Naive thymus-derived CD4-positive, alpha-beta T cell (primary cell): ENCODE data around the gene C1orf52. TPM values are rescaled to one million over a fixed set of nuclear protein-coding genes. Genes with fewer than 3 reads are reported as not detected.

Source experiments
- ATAC-seq: fragments of 150-1000 bp; cut with Tn5 transposase; 2 replicates; pipeline ENCODE4 v1.10.0; 2021; ENCODE audit warnings: mild to moderate bottlenecking, moderate library complexity
- CTCF ChIA-PET: fragments of 350-600 bp; sonication (Branson Sonifier 250); formaldehyde crosslinking; loops from one replicate; lab custom pipeline; 2021; ENCODE audit warnings: antibody characterized with exemption; lab: Charles Lee
- POLR2A ChIA-PET: fragments of 350-600 bp; sonication (Branson Sonifier 250); formaldehyde crosslinking; loops from one replicate; lab custom pipeline; 2021; ENCODE audit warnings: antibody characterized with exemption, inconsistent platforms; lab: Charles Lee
- DNase-seq, 9 donors: peaks; one replicate each; pipeline versions ENCODE4 v3.0.0 to v3.0.0-alpha.2; 2020 to 2022; ENCODE audit warnings: mixed read lengths in 1 of 9
- H3K27ac ChIP-seq: one replicate; pipeline ENCODE4 v1.7.0; 2013; ENCODE audit warnings: mild to moderate bottlenecking, low read depth, low read length, moderate library complexity
- H3K27me3 ChIP-seq, 2 donors: one replicate each; pipeline ENCODE4 v1.7.0; 2013; ENCODE audit warnings: low read length in 2 of 2, mild to moderate bottlenecking in 2 of 2, moderate library complexity in 2 of 2; ENCODE audit not compliant: control insufficient read depth in 2 of 2, insufficient read depth in 2 of 2
- H3K36me3 ChIP-seq, 3 experiments: 1 replicate in 2 of 3; 2 replicates in 1 of 3; pipeline ENCODE4 v1.7.0; 2013; ENCODE audit warnings: low read length in 3 of 3, mild to moderate bottlenecking in 3 of 3, moderate library complexity in 1 of 3; ENCODE audit not compliant: insufficient read depth in 3 of 3, control insufficient read depth in 2 of 3
- H3K4me1 ChIP-seq, 2 donors: one replicate each; pipeline ENCODE4 v1.7.0; 2013; ENCODE audit warnings: low read length in 2 of 2, mild to moderate bottlenecking in 2 of 2, moderate library complexity in 1 of 2; ENCODE audit not compliant: control insufficient read depth in 2 of 2, insufficient read depth in 2 of 2
- H3K4me3 ChIP-seq: 2 replicates; pipeline ENCODE4 v1.7.0; 2013; ENCODE audit warnings: mild to moderate bottlenecking, low read length
- H3K9me3 ChIP-seq, 3 experiments: 1 replicate in 2 of 3; 2 replicates in 1 of 3; pipeline ENCODE4 v1.7.0; 2013; ENCODE audit warnings: low read length in 3 of 3; ENCODE audit not compliant: control insufficient read depth in 2 of 3
- H3K27ac Mint-ChIP-seq, 9 donors: one replicate each; pipeline ENCODE4 v1.8.0; 2020 to 2022; ENCODE audit warnings: mixed read lengths in 9 of 9, mild to moderate bottlenecking in 8 of 9, moderate library complexity in 5 of 9, inconsistent platforms in 2 of 9
- H3K27me3 Mint-ChIP-seq, 5 donors: one replicate each; pipeline ENCODE4 v1.8.0; 2021 to 2022; ENCODE audit warnings: mixed read lengths in 5 of 5, mild to moderate bottlenecking in 1 of 5
- H3K36me3 Mint-ChIP-seq, 5 donors: one replicate each; pipeline ENCODE4 v1.8.0; 2020 to 2022; ENCODE audit warnings: mixed read lengths in 5 of 5, mild to moderate bottlenecking in 3 of 5, inconsistent platforms in 1 of 5
- H3K4me1 Mint-ChIP-seq, 7 donors: one replicate each; pipeline ENCODE4 v1.8.0; 2020 to 2022; ENCODE audit warnings: mixed read lengths in 7 of 7, mild to moderate bottlenecking in 3 of 7, inconsistent platforms in 1 of 7
- H3K4me3 Mint-ChIP-seq, 10 donors: one replicate each; pipeline ENCODE4 v1.8.0; 2020 to 2022; ENCODE audit warnings: mild to moderate bottlenecking in 10 of 10, mixed read lengths in 10 of 10, moderate library complexity in 6 of 10, inconsistent platforms in 2 of 10
- H3K9me3 Mint-ChIP-seq, 11 donors: one replicate each; pipeline ENCODE4 v1.8.0; 2020 to 2022; ENCODE audit warnings: mixed read lengths in 11 of 11, mild to moderate bottlenecking in 4 of 11, inconsistent platforms in 1 of 11, moderate library complexity in 1 of 11
- intact Hi-C, 2 donors: fragments of 100-400 bp; cut with micrococcal nuclease; formaldehyde crosslinking; loops; one replicate each; pipeline ENCODE4 v1.15.1; 2023
- polyA plus RNA-seq, 2 donors: library from polyadenylated mRNA; unstranded; fragments of 300-500 nt; fragmentation: Illumina TruSeq; gene quantifications; one replicate each; pipeline ENCODE4 v1.2.3, GENCODE V29; 2021
- total RNA-seq, 6 experiments: library from RNA in 5 of 6; stranded (reverse) in 5 of 6; gene quantifications; 1 replicate in 5 of 6; 2 replicates in 1 of 6; pipeline ENCODE4 v1.2.3 and lab custom pipeline; 2021 to 2026

Gene C1orf52
- total and polyA plus RNA-seq, 7 experiments from 2014 or later, result 25.7 to 55.4 (median 41.6) TPM

DNA sequence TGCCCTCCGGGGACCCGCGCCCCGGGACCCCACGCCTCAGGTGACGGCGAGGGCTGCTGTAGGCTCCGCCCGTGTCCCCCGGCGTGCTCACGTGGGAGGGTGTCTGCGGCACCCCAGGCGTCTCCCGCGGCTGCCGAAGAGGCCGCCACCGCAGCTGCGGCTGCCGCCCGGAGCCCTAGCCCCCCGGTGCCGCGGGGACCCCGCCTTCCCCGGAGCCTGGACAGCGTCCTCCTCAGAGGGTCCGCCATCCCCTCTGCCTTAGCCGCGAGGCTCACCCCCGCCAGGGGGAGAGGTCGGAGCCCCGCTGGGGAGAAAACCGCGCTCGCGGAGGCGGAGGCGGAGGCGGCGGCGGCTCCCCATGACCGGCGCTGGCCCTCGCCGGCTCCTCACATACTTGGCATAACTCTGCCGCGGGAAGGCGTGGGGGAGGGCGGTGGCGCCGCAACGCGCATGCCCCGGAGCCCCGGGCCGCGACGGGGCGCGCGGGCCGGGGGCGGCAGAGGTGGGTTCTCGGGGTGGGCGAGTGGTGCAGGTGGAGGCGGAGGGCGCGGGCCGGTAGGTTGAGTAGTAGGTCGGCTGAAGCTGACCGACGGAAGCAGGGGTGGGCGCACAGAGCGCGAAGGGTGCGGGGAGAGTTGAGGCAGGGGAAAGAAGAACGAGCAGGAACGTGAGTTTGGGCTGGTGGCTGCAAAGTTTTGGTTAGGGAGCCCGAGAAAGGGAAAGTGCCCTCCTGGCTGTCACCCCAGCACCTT is 57.9 kb downstream of the C1orf52 start:
- ChIA-PET CTCF (interaction anchor here (0.8 to 1.9 kb wide), 4 partner anchors 39 to 257 kb away, joined by 3 to 9 read pairs (median 6); partner anchors contain the start of gene C1orf52), POLR2A (interaction anchor here (0.7 to 5.2 kb wide), 17 partner anchors 9 to 257 kb away, joined by 3 to 38 read pairs (median 4); partner anchors contain the start of genes BCL10 and C1orf52)
- H3K27me3 ChIP-seq, result no peaks in the 10 kb centered on the region
- H3K27ac ChIP-seq, result peak overlapping the region; percentile 96
- Mint-ChIP-seq H3K27ac (peak overlapping the region; percentile 88 to 100 (median 99)), H3K27me3 (peaks cover 0 to 50% (median 0%) of the 10 kb centered on the region in 5 donors), H3K4me1 (peaks cover 15 to 55% (median 47%) of the 10 kb centered on the region in 7 donors), H3K9me3 (peaks cover 0 to 3% (median 0%) of the 10 kb centered on the region in 11 donors), H3K36me3 (peaks cover 0 to 5% (median 3%) of the 10 kb centered on the region in 5 donors), H3K4me3 (peak overlapping the region; percentile 86 to 100 (median 98))
- H3K4me3 ChIP-seq, result peak overlapping the region; percentile 84
- peaks cover 0 to 5% (median 0%) of the 10 kb centered on the region in 3 experiments for H3K36me3 ChIP-seq
- peaks cover 7 to 11% of the 10 kb centered on the region in 2 donors for H3K4me1 ChIP-seq
- DNase-seq, result peak; percentile 72 to 89 (median 85)
- no peaks in the 10 kb centered on the region for H3K9me3 ChIP-seq
- ATAC-seq, result peak; percentile 85
- intact Hi-C loops, result loop anchor here (1.0 to 10.0 kb wide), 29 partner anchors 19 to 1697 kb away; partner anchors contain the start of genes BCL10 (in 2 of the 2), C1orf52 (in 2 of the 2), GNG5 (in 2 of the 2) and MCOLN2 (in 2 of the 2)

DNA sequence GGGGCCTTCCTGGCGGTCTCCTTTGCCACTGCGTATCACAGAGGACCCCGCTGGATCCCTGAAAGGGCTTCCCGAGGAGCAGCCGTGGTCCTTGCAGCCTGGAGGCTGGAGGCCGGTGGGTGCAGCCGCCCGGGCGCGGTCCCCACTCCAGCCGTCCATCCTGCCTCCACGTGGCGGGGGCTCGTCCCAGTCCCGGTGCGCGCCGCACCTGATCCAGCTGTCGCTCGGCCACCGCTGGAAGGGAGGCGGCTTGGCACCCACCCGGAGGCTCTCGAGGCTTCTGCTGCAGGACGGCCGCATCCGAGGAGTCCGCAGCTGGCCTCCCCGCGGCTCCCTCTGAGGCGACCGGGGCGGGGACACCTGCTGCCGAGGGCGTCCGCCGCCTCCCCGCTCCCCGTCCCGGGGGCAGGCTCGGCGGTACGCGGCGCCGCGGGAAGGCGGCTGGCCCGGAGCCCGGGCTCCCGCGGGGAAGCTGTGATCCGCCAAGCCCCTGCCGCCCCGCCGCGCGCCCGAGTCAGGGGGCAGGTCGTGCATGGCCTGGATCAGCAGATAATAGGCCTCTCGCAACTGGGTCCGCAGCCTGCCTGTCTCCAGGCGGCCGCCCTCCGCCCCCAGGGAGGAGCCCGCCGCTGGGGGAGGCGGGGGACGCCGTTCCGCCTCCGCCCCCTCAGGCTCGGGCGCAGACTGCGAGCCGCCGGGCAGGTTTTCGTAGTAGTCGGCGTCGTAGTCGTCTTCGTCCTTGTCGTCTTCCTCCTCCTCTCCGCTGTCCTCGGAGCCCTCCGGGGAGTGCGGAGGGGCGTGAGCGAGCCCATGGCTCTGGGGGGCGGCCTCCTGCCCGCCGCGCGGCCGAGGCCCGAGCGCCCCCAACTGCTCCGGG is 58.8 kb downstream of the C1orf52 start, which contains the start of gene SYDE2:
Gene SYDE2, minus strand, starts transcription at position 554 of the 877 bp plus-strand sequence. Its CDS starts 20 bp downstream, at position 534.
- ATAC-seq, result peak; percentile 90
- H3K27ac ChIP-seq, result peak within 1 kb of the TSS; percentile 96
- H3K36me3 Mint-ChIP-seq, result peaks cover 0 to 5% (median 3%) of the 10 kb centered on the region in 5 donors
- H3K9me3 Mint-ChIP-seq, result peaks cover 0 to 3% (median 0%) of the 10 kb centered on the region in 11 donors
- peaks cover 7 to 11% of the 10 kb centered on the region in 2 donors for H3K4me1 ChIP-seq
- peak within 1 kb of the TSS; percentile 84 for H3K4me3 ChIP-seq
- peaks cover 15 to 63% (median 55%) of the 10 kb centered on the region in 7 donors for H3K4me1 Mint-ChIP-seq
- CTCF ChIA-PET, result interaction anchor here (1.2 to 1.9 kb wide), 3 partner anchors 54 to 256 kb away, joined by 3 to 9 read pairs (median 8); partner anchors contain the start of gene C1orf52
- peak; percentile 72 to 91 (median 89) for DNase-seq
- H3K9me3 ChIP-seq, result no peaks in the 10 kb centered on the region
- H3K27me3 ChIP-seq, result no peaks in the 10 kb centered on the region
- intact Hi-C loops, result loop anchor here (1.0 to 10.0 kb wide), 29 partner anchors 21 to 1696 kb away; partner anchors contain the start of genes BCL10 (in 2 of the 2), C1orf52 (in 2 of the 2), GNG5 (in 2 of the 2) and MCOLN2 (in 2 of the 2)
- H3K27me3 Mint-ChIP-seq, result peaks cover 0 to 47% (median 0%) of the 10 kb centered on the region in 5 donors
- POLR2A ChIA-PET, result interaction anchor here (0.9 to 5.2 kb wide), 14 partner anchors 11 to 627 kb away, joined by 3 to 38 read pairs (median 4); partner anchors contain the start of genes BCL10, C1orf52 and CTBS
- H3K27ac Mint-ChIP-seq, result peak within 1 kb of the TSS; percentile 88 to 100 (median 99)
- peaks cover 0 to 5% (median 0%) of the 10 kb centered on the region in 3 experiments for H3K36me3 ChIP-seq
- H3K4me3 Mint-ChIP-seq, result peak within 1 kb of the TSS; percentile 86 to 100 (median 98)

Other genes with a start within 250 kb of the C1orf52 start
- gene MCOLN3, start 211.2 kb downstream of the C1orf52 start, total RNA-seq, result 10 to 100 TPM in 1 of 5 experiments, under 1 TPM in 4; 0.77 to 11.1 (median 0.95) TPM
- 1 to 10 TPM in 1 of 2 donors, under 1 TPM in 1; 0.43 to 1.5 TPM for gene MCOLN3, start 211.2 kb downstream of the C1orf52 start, polyA plus RNA-seq
- 1 to 10 TPM; 1.2 to 9.1 (median 8.4) TPM for gene SYDE2, start 58.6 kb downstream of the C1orf52 start, total RNA-seq
- 1 to 10 TPM; 3.5 to 5.7 TPM for gene SYDE2, start 58.6 kb downstream of the C1orf52 start, polyA plus RNA-seq
- gene BCL10, start 17.0 kb upstream of the C1orf52 start, total RNA-seq, result 10 to 100 TPM; 30.4 to 53.0 (median 35.4) TPM
- 10 to 100 TPM; 17.4 to 19.4 TPM for gene BCL10, start 17.0 kb upstream of the C1orf52 start, polyA plus RNA-seq
- under 1 TPM in 1 of 5 experiments, not detected in 4; 0.08 TPM for gene DDAH1, start 205.5 kb upstream of the C1orf52 start, total RNA-seq
- not detected for gene DDAH1, start 205.5 kb upstream of the C1orf52 start, polyA plus RNA-seq